ENCODE data around the gene KRT6B.

- TF ChIP-seq ZNF121 (tag by site-specific recombination; IDR thresholded peaks at IDR 0.05) = no peak
- no peak for TF ChIP-seq ZBTB21 (tag by site-specific recombination; IDR thresholded peaks at IDR 0.05)
- TF ChIP-seq KLF9 (tag by site-specific recombination; IDR thresholded peaks at IDR 0.05; ENCODE audit: low read depth) = no peak
- TF ChIP-seq CTCF (tag by site-specific recombination; IDR thresholded peaks at IDR 0.05) = no peak
- TF ChIP-seq ATF2 (tag by site-specific recombination; IDR thresholded peaks at IDR 0.05; ENCODE audit: low read depth) = no peak
- no peak for TF ChIP-seq ZNF548 (tag by site-specific recombination; IDR thresholded peaks at IDR 0.05)
- no peak for TF ChIP-seq ZNF140 (tag by site-specific recombination; IDR thresholded peaks at IDR 0.05)
- no peak for TF ChIP-seq ZEB2 (tag by site-specific recombination; IDR thresholded peaks at IDR 0.05)
- no peak for TF ChIP-seq ZNF324 (tag by site-specific recombination; IDR thresholded peaks at IDR 0.05)
- no peak for TF ChIP-seq REST (tag by site-specific recombination; IDR thresholded peaks at IDR 0.05)
- no peak for TF ChIP-seq ZFP3 (tag by site-specific recombination; IDR thresholded peaks at IDR 0.05; ENCODE audit: low read depth)
- TF ChIP-seq ZNF24 (tag by site-specific recombination; IDR thresholded peaks at IDR 0.05) = no peak
- no peak for TF ChIP-seq EGR2 (tag by site-specific recombination; IDR thresholded peaks at IDR 0.05; ENCODE audit: low read depth)
Measured at GRCh38 chr12:52480073-52480472, 28.1 kb upstream of the KRT6B start.

Data from HEK293 (cell line).